GM19240 (cell line): Measurements from ENCODE around the gene COL9A1.
"Not testable (repeated sequence)": the region's sequence is repeated elsewhere in the genome, so short reads cannot be mapped to it uniquely, and the experiment has no call there.

Experiments
- DNase-seq: peaks from one replicate; pipeline ENCODE4 v3.0.0; 2011; ENCODE audit warnings: low spot score; ENCODE audit not compliant: insufficient read length

The COL9A1 gene

GRCh38 chr6:70303034-70303525, at the start of gene COL9A1:
TSS of gene COL9A1 (minus strand) at chr6:70303084. CDS start at chr6:70302924, 160 bp downstream.
- DNase-seq = no peak

- DNase-seq = no peak
These were observed 48.6 kb upstream of the COL9A1 start for GRCh38 chr6:70351461-70351860.

GRCh38 chr6:70345619-70346018, 42.7 kb upstream of the COL9A1 start:
- DNase-seq = no peak

GRCh38 chr6:70343313-70343712, 40.4 kb upstream of the COL9A1 start:
- no peak for DNase-seq

GRCh38 chr6:70339810-70340209, 36.9 kb upstream of the COL9A1 start:
- not testable (repeated sequence) for DNase-seq

- DNase-seq = no peak
These were observed 35.9 kb upstream of the COL9A1 start for GRCh38 chr6:70338775-70339174.

- DNase-seq = no peak
These were observed 34.8 kb upstream of the COL9A1 start for GRCh38 chr6:70337743-70338105.

- no peak for DNase-seq
These were observed 34.3 kb upstream of the COL9A1 start for GRCh38 chr6:70336996-70337742.

- no peak for DNase-seq
These were observed 24.2 kb upstream of the COL9A1 start for GRCh38 chr6:70327036-70327435.

GRCh38 chr6:70325009-70325408, 22.1 kb upstream of the COL9A1 start:
- DNase-seq = no peak

- DNase-seq = not testable (repeated sequence)
These were observed 14.9 kb upstream of the COL9A1 start for GRCh38 chr6:70317799-70318198.

- no peak for DNase-seq
These were observed 12.3 kb upstream of the COL9A1 start for GRCh38 chr6:70315079-70315751.

- no peak for DNase-seq
These were observed 11.4 kb upstream of the COL9A1 start for GRCh38 chr6:70314296-70314695.

GRCh38 chr6:70312165-70312745, 9.4 kb upstream of the COL9A1 start:
- no peak for DNase-seq

- DNase-seq = no peak
These were observed 7.3 kb upstream of the COL9A1 start for GRCh38 chr6:70310063-70310694.

GRCh38 chr6:70309243-70309642, 6.4 kb upstream of the COL9A1 start:
- no peak for DNase-seq

GRCh38 chr6:70308142-70308541, 5.3 kb upstream of the COL9A1 start:
- not testable (repeated sequence) for DNase-seq

GRCh38 chr6:70307008-70307407, 4.1 kb upstream of the COL9A1 start:
- DNase-seq = no peak

GRCh38 chr6:70304616-70305015, 1.7 kb upstream of the COL9A1 start:
- no peak for DNase-seq

GRCh38 chr6:70299456-70299855, 3.4 kb downstream of the COL9A1 start:
- no peak for DNase-seq

GRCh38 chr6:70298068-70298467, 4.8 kb downstream of the COL9A1 start:
- DNase-seq = no peak

- DNase-seq = no peak
These were observed 10.7 kb downstream of the COL9A1 start for GRCh38 chr6:70292193-70292592.
